ENCODE results near the gene PPFIBP2. TPM values are rescaled to one million over a fixed set of nuclear protein-coding genes. Genes with fewer than 3 reads are reported as not detected.

PPFIBP2 gene
- total RNA-seq, 1 experiment from 2014 or later = 13.9 TPM

DNA sequence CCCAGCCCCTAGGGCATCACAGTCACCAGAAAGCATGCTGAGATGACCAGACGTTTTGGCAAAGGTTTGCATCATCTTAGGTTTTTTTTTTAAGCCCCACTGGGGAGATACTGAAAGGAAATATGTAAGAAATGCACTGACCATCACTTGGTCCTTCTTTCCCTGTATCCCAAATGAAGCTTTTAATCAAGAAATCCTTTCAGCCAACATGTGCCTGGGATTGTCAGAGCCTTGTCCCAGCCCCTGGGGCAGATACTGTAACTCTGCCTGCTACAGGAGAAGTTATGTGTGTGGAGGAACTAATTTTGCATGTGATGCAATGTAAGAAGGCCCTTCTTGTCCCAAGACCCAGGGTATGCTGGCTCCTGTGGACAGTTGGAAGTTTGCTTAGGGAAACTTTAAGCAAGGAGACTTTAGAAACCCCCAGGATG is 65.6 kb downstream of the PPFIBP2 start:
- H3F3A ChIP-seq (ENCODE audit: insufficient read depth, low read depth) = peaks cover 8% of the 10 kb centered on the region; the same call in 1 of the 2 replicates
- no TSS peak for BruUV-seq (replicated peaks)
- H3K27me3 ChIP-seq (ENCODE audit: insufficient read depth, low read depth) = no peaks in the 10 kb centered on the region
- H3K9me3 ChIP-seq (ENCODE audit: insufficient read depth, low read depth) = no peaks in the 10 kb centered on the region
- H3K36me3 ChIP-seq (ENCODE audit: low read depth) = no peaks in the 10 kb centered on the region
- intact Hi-C loops (cut with micrococcal nuclease; ENCODE audit: unreplicated experiment) = no loop called here
- H3K27ac ChIP-seq = peak overlapping the region; percentile 49
- no peaks in the 10 kb centered on the region for H3K79me2 ChIP-seq (ENCODE audit: low read depth)
- H4K20me1 ChIP-seq (ENCODE audit: insufficient read depth) = no peaks in the 10 kb centered on the region
- H3K9me2 ChIP-seq (ENCODE audit: insufficient read depth) = no peaks in the 10 kb centered on the region
- TF ChIP-seq, protein P1, sequence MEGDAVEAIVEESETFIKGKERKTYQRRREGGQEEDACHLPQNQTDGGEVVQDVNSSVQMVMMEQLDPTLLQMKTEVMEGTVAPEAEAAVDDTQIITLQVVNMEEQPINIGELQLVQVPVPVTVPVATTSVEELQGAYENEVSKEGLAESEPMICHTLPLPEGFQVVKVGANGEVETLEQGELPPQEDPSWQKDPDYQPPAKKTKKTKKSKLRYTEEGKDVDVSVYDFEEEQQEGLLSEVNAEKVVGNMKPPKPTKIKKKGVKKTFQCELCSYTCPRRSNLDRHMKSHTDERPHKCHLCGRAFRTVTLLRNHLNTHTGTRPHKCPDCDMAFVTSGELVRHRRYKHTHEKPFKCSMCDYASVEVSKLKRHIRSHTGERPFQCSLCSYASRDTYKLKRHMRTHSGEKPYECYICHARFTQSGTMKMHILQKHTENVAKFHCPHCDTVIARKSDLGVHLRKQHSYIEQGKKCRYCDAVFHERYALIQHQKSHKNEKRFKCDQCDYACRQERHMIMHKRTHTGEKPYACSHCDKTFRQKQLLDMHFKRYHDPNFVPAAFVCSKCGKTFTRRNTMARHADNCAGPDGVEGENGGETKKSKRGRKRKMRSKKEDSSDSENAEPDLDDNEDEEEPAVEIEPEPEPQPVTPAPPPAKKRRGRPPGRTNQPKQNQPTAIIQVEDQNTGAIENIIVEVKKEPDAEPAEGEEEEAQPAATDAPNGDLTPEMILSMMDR (conservative IDR thresholded peaks at IDR 0.05) = no peak
- no peak for TF ChIP-seq EZH2 (IDR thresholded peaks at IDR 0.05; ENCODE audit: low read depth)
- peaks cover 48% of the 10 kb centered on the region for H3K4me1 ChIP-seq (replicated peaks; ENCODE audit: insufficient read depth)
- H3K4me2 ChIP-seq = peak overlapping the region; percentile 64
- POLR2A ChIA-PET (ENCODE audit: unreplicated experiment) = no interaction called here
- H2AFZ ChIP-seq = no peak overlapping the region
- CTCF ChIA-PET = no interaction called here
- H3K4me3 ChIP-seq = no peak overlapping the region
- peak in 1 of 2 experiments; percentile 44 for DNase-seq

DNA sequence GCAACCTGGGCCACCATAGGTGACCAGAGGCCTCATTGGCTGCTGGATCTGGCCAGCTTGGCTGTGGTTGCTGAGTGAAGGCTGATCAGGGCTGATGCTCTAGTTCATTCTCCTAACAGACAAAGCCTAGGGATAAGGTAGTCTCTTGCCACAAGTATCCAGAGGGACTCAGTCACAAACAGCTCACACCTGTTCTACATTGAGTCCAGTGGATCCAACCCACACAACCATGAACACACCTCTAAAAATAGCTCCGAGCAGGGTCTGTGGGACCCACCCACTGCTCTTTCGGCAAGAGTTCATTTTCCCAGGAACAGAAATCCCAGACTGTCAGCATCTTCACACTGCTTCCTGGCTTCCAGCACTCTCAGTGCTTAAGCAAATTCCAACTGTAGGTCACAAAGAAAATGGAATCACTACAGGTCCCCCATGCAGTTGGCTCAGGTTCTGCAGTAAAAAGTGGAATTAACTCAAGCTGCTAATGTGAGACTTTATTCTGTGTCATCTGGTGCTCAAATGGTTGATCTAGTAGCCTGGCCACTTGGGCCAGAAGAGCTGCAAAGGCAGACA is 67.3 kb downstream of the PPFIBP2 start:
- H2AFZ ChIP-seq = no peak overlapping the region
- H3K27me3 ChIP-seq (ENCODE audit: insufficient read depth, low read depth) = no peaks in the 10 kb centered on the region
- no peaks in the 10 kb centered on the region for H3K79me2 ChIP-seq (ENCODE audit: low read depth)
- BruUV-seq (replicated peaks) = no TSS peak
- no peak for DNase-seq
- CTCF ChIA-PET = no interaction called here
- intact Hi-C loops (cut with micrococcal nuclease; ENCODE audit: unreplicated experiment) = no loop called here
- H3F3A ChIP-seq (ENCODE audit: insufficient read depth, low read depth) = peaks cover 8% of the 10 kb centered on the region; the same call in 1 of the 2 replicates
- no peak overlapping the region for H3K27ac ChIP-seq
- no peaks in the 10 kb centered on the region for H3K9me2 ChIP-seq (ENCODE audit: insufficient read depth)
- no peaks in the 10 kb centered on the region for H3K36me3 ChIP-seq (ENCODE audit: low read depth)
- POLR2A ChIA-PET (ENCODE audit: unreplicated experiment) = no interaction called here
- H3K4me3 ChIP-seq = no peak overlapping the region
- H3K4me1 ChIP-seq (replicated peaks; ENCODE audit: insufficient read depth) = peaks cover 31% of the 10 kb centered on the region
- H4K20me1 ChIP-seq (ENCODE audit: insufficient read depth) = no peaks in the 10 kb centered on the region
- TF ChIP-seq, protein P1 (conservative IDR thresholded peaks at IDR 0.05) = no peak
- TF ChIP-seq EZH2 (IDR thresholded peaks at IDR 0.05; ENCODE audit: low read depth) = no peak
- H3K9me3 ChIP-seq (ENCODE audit: insufficient read depth, low read depth) = no peaks in the 10 kb centered on the region
- H3K4me2 ChIP-seq = no peak overlapping the region

DNA sequence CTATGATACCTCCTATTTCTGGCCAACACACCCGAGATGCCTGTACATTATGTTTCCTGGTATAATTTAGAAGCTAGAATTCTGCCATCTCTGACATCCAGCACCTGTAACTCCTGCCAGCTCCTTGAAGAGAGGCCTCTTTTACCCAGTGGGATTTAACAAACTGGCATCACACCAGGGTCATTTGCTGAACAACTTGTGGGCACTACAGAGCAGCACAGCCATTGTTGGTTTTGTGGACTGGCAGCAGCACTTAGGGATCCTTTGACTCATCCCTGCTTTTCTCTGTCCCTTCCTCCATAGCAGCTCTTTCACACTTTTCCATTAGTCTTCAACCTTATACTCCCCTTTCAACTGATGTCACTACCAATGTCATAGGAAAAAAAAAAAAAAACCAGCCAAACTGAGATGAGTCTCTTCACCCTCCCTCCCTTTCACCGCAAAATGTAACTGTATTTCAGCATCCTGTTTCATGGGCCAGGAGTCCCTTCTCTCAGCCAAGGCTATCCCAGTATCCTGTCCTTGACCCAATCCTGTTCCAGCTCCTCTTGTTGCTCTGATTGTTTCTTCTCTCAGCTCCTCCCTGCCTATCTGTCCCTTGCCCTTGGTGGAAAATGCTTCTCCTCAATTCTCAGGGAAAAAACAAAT is 68.7 kb downstream of the PPFIBP2 start:
- H3K9me2 ChIP-seq (ENCODE audit: insufficient read depth) = no peaks in the 10 kb centered on the region
- no peak overlapping the region for H3K4me2 ChIP-seq
- intact Hi-C loops (cut with micrococcal nuclease; ENCODE audit: unreplicated experiment) = no loop called here
- H4K20me1 ChIP-seq (ENCODE audit: insufficient read depth) = no peaks in the 10 kb centered on the region
- no peaks in the 10 kb centered on the region for H3K9me3 ChIP-seq (ENCODE audit: insufficient read depth, low read depth)
- H3K4me1 ChIP-seq (replicated peaks; ENCODE audit: insufficient read depth) = peaks cover 27% of the 10 kb centered on the region
- POLR2A ChIA-PET (ENCODE audit: unreplicated experiment) = no interaction called here
- H3K27me3 ChIP-seq (ENCODE audit: insufficient read depth, low read depth) = no peaks in the 10 kb centered on the region
- CTCF ChIA-PET = no interaction called here
- no peak overlapping the region for H3K27ac ChIP-seq
- no TSS peak for BruUV-seq (replicated peaks)
- H2AFZ ChIP-seq = no peak overlapping the region
- no peak overlapping the region for H3K4me3 ChIP-seq
- H3K79me2 ChIP-seq (ENCODE audit: low read depth) = no peaks in the 10 kb centered on the region
- H3F3A ChIP-seq (ENCODE audit: insufficient read depth, low read depth) = peaks cover 8% of the 10 kb centered on the region; the same call in 1 of the 2 replicates
- no peaks in the 10 kb centered on the region for H3K36me3 ChIP-seq (ENCODE audit: low read depth)
- no peak for DNase-seq
- TF ChIP-seq, protein P1 (conservative IDR thresholded peaks at IDR 0.05) = no peak
- TF ChIP-seq EZH2 (IDR thresholded peaks at IDR 0.05; ENCODE audit: low read depth) = no peak
